ENCODE results near the gene NTMT1.
"Not testable (repeated sequence)": the region's sequence is repeated elsewhere in the genome, so short reads cannot be mapped to it uniquely, and the experiment has no call there.

DNA sequence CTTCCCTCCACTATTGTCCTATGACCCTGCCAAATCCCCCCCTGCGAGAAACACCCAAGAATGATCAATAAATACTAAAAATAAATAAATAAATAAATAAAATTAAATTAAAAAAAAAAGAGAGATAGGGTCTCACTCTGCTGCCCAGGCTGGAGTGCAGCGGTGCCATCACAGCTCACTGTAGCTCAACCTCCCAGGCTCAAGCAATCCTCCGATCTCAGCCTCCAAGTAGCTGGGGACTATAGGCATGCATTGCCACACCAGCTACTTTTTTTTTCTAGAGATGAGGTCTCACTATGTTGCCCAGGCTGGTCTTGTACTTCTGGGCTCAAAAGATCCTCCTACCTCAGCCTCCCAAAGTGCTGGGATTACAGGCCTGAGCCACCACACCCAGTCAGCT, 36.3 kb downstream of the NTMT1 start:
- TF ChIP-seq, protein P1, sequence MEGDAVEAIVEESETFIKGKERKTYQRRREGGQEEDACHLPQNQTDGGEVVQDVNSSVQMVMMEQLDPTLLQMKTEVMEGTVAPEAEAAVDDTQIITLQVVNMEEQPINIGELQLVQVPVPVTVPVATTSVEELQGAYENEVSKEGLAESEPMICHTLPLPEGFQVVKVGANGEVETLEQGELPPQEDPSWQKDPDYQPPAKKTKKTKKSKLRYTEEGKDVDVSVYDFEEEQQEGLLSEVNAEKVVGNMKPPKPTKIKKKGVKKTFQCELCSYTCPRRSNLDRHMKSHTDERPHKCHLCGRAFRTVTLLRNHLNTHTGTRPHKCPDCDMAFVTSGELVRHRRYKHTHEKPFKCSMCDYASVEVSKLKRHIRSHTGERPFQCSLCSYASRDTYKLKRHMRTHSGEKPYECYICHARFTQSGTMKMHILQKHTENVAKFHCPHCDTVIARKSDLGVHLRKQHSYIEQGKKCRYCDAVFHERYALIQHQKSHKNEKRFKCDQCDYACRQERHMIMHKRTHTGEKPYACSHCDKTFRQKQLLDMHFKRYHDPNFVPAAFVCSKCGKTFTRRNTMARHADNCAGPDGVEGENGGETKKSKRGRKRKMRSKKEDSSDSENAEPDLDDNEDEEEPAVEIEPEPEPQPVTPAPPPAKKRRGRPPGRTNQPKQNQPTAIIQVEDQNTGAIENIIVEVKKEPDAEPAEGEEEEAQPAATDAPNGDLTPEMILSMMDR (conservative IDR thresholded peaks at IDR 0.05; ENCODE audit: low read depth, low read length), result not testable (repeated sequence)
- not testable (repeated sequence) for TF ChIP-seq EZH2 (IDR thresholded peaks at IDR 0.05; ENCODE audit: borderline replicate concordance, low read depth, low read length, poor library complexity, severe bottlenecking)
